Measurements from ENCODE around the gene ALKBH5. TPM values are rescaled to one million over a fixed set of nuclear protein-coding genes. Genes with fewer than 3 reads are reported as not detected.

Gene ALKBH5
- total RNA-seq, 1 experiment from 2014 or later: 105 TPM

GRCh38 chr17:18258356-18259038 lies 74.9 kb downstream of the ALKBH5 start, which contains the start of gene FLII (continued):
- TF ChIP-seq, protein P1, sequence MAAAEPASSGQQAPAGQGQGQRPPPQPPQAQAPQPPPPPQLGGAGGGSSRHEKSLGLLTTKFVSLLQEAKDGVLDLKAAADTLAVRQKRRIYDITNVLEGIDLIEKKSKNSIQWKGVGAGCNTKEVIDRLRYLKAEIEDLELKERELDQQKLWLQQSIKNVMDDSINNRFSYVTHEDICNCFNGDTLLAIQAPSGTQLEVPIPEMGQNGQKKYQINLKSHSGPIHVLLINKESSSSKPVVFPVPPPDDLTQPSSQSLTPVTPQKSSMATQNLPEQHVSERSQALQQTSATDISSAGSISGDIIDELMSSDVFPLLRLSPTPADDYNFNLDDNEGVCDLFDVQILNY (CRISPR knock-in tag; IDR thresholded peaks at IDR 0.05): peak; percentile 49; the same call in 1 of the 2 replicates
- TF ChIP-seq SOX15 (CRISPR knock-in tag; IDR thresholded peaks at IDR 0.05) (no peak), NFATC4 (CRISPR knock-in tag; IDR thresholded peaks at IDR 0.05) (no peak), KAT7 (CRISPR knock-in tag; IDR thresholded peaks at IDR 0.05; ENCODE audit: borderline replicate concordance) (no peak), MYBL2 (CRISPR knock-in tag; IDR thresholded peaks at IDR 0.05) (no peak), ZNF671 (CRISPR knock-in tag; IDR thresholded peaks at IDR 0.05) (no peak), ZNF219 (CRISPR knock-in tag; IDR thresholded peaks at IDR 0.05; ENCODE audit: borderline replicate concordance) (no peak), SP1 (CRISPR knock-in tag; conservative IDR thresholded peaks at IDR 0.05) (peak; percentile 94), PRRX2 (CRISPR knock-in tag; IDR thresholded peaks at IDR 0.05) (no peak), CTCF (IDR thresholded peaks at IDR 0.05) (no peak), ZNF423 (CRISPR knock-in tag; IDR thresholded peaks at IDR 0.05) (no peak), PRDM15 (CRISPR knock-in tag; IDR thresholded peaks at IDR 0.05) (peak; percentile 24; the same call in 1 of the 2 replicates), MXD4 (CRISPR knock-in tag; IDR thresholded peaks at IDR 0.05; ENCODE audit: borderline replicate concordance) (no peak), ARID4B (CRISPR knock-in tag; IDR thresholded peaks at IDR 0.05; ENCODE audit: borderline replicate concordance) (no peak), RELA (CRISPR knock-in tag; IDR thresholded peaks at IDR 0.05; ENCODE audit: borderline replicate concordance) (no peak), ZBTB21 (CRISPR knock-in tag; IDR thresholded peaks at IDR 0.05; ENCODE audit: borderline replicate concordance) (no peak; the same call in 1 of the 2 replicates), ZNF232 (CRISPR knock-in tag; IDR thresholded peaks at IDR 0.05) (no peak), SMAD4 (CRISPR knock-in tag; IDR thresholded peaks at IDR 0.05) (0 out of 2 replicates have a peak, but pooled peaks have one; percentile 18), FOXP1 (CRISPR knock-in tag; IDR thresholded peaks at IDR 0.05; ENCODE audit: borderline replicate concordance) (peak; percentile 56; the same call in 1 of the 2 replicates)
- TF ChIP-seq, protein P2, sequence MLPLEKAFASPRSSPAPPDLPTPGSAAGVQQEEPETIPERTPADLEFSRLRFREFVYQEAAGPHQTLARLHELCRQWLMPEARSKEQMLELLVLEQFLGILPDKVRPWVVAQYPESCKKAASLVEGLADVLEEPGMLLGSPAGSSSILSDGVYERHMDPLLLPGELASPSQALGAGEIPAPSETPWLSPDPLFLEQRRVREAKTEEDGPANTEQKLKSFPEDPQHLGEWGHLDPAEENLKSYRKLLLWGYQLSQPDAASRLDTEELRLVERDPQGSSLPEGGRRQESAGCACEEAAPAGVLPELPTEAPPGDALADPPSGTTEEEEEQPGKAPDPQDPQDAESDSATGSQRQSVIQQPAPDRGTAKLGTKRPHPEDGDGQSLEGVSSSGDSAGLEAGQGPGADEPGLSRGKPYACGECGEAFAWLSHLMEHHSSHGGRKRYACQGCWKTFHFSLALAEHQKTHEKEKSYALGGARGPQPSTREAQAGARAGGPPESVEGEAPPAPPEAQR (CRISPR knock-in tag; IDR thresholded peaks at IDR 0.05): no peak
- TF ChIP-seq, protein P3, sequence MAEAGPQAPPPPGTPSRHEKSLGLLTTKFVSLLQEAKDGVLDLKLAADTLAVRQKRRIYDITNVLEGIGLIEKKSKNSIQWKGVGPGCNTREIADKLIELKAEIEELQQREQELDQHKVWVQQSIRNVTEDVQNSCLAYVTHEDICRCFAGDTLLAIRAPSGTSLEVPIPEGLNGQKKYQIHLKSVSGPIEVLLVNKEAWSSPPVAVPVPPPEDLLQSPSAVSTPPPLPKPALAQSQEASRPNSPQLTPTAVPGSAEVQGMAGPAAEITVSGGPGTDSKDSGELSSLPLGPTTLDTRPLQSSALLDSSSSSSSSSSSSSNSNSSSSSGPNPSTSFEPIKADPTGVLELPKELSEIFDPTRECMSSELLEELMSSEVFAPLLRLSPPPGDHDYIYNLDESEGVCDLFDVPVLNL (CRISPR knock-in tag; IDR thresholded peaks at IDR 0.05; ENCODE audit: borderline replicate concordance, low read depth): no peak
- TF ChIP-seq, protein P4, sequence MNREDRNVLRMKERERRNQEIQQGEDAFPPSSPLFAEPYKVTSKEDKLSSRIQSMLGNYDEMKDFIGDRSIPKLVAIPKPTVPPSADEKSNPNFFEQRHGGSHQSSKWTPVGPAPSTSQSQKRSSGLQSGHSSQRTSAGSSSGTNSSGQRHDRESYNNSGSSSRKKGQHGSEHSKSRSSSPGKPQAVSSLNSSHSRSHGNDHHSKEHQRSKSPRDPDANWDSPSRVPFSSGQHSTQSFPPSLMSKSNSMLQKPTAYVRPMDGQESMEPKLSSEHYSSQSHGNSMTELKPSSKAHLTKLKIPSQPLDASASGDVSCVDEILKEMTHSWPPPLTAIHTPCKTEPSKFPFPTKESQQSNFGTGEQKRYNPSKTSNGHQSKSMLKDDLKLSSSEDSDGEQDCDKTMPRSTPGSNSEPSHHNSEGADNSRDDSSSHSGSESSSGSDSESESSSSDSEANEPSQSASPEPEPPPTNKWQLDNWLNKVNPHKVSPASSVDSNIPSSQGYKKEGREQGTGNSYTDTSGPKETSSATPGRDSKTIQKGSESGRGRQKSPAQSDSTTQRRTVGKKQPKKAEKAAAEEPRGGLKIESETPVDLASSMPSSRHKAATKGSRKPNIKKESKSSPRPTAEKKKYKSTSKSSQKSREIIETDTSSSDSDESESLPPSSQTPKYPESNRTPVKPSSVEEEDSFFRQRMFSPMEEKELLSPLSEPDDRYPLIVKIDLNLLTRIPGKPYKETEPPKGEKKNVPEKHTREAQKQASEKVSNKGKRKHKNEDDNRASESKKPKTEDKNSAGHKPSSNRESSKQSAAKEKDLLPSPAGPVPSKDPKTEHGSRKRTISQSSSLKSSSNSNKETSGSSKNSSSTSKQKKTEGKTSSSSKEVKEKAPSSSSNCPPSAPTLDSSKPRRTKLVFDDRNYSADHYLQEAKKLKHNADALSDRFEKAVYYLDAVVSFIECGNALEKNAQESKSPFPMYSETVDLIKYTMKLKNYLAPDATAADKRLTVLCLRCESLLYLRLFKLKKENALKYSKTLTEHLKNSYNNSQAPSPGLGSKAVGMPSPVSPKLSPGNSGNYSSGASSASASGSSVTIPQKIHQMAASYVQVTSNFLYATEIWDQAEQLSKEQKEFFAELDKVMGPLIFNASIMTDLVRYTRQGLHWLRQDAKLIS (CRISPR knock-in tag; IDR thresholded peaks at IDR 0.05; ENCODE audit: borderline replicate concordance): no peak

All from WTC11 (cell line).